GM18502 (cell line): Measurements from ENCODE around the gene ANKZF1.
A peak's percentile ranks its signal among the peaks of the same experiment; 100 is the strongest.

Experiments used
- ATAC-seq: cut with Tn5 transposase; IDR thresholded peaks from one replicate; pipeline ENCODE4 v1.9.1; 2021; ENCODE audit warnings: mild to moderate bottlenecking; ENCODE audit not compliant: unreplicated experiment, poor library complexity

ANKZF1 gene

DNA sequence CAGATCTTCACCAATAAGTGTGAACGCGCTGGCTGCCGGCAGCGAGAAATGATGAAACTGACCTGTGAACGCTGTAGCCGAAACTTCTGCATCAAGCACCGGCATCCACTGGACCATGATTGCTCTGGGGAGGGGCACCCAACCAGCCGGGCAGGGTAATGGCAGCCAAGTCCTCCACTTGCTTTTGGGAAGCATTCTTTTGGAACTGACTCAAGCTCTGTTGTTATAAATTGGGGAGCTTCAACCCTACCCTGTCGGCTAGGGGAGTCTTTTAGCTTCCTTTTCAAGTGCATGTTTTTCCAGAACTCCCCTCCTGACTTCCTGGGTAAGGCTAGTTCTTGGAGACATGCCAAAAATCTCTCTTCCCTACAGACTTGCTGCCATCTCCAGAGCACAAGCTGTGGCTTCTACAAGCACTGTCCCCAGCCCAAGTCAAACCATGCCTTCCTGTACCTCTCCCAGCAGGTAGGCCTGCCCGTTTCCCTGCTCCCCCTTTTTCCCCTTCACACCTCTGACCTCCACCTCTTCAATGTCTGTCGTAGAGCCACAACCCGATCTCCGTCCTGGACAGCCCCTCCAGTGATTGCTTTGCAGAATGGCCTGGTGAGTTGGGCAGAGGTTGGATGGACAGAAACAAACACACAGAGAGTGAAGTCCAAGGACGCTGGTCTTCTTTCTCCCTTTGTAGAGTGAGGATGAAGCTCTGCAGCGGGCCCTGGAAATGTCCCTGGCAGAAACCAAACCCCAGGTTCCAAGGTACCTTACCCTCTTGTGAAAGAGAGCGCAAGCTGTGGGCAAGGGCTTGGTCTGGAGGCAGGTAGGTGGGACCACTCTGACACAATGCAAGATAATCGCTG is 21.5 kb upstream of the ANKZF1 start:
- ATAC-seq, result no peak

DNA sequence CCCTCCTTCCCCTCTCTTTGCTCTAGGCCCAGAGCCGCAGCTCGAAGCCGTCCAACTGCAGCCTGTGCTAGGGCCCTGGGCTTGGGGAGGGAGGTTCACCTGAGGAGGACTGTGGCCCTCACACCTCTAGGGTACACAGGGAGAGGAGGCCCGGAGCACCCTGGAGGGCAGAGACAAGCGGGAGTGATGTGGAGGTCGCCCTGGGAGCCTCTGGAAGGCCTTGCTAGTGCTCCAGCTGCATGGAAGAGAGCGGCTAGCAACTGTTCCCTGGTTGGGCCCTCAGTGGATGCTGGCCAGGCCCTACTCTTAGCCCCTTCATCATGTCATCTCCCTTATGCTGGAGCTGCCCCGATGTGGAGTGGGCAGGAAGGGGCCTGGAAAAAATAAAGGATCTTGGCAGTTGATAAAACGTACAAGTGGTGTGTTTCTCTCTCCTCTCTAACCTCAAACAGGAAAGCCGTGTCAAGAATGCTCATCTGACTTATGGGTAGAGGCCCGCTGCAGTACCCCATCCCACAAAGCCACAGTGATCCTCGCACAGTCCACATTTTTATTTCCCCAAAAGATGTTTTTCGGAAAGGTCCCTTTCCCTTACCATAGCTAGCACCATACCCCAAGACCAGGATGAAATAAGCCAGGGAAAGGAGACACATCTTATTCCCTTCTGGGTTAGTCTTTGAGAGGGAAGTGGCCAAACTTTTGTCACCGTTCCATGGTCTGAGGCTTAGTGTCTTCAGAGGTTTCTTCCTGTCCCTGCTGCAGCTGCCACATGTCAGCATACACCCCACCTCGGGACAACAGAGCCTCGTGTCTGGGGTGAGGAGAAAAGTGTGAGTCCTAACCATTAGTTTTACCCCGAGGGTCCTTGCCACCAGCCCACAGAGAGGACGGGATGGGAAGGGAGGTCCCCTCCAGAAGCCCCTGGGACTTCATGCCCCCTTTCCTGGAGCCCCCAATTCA is 20.1 kb upstream of the ANKZF1 start:
- no peak for ATAC-seq

DNA sequence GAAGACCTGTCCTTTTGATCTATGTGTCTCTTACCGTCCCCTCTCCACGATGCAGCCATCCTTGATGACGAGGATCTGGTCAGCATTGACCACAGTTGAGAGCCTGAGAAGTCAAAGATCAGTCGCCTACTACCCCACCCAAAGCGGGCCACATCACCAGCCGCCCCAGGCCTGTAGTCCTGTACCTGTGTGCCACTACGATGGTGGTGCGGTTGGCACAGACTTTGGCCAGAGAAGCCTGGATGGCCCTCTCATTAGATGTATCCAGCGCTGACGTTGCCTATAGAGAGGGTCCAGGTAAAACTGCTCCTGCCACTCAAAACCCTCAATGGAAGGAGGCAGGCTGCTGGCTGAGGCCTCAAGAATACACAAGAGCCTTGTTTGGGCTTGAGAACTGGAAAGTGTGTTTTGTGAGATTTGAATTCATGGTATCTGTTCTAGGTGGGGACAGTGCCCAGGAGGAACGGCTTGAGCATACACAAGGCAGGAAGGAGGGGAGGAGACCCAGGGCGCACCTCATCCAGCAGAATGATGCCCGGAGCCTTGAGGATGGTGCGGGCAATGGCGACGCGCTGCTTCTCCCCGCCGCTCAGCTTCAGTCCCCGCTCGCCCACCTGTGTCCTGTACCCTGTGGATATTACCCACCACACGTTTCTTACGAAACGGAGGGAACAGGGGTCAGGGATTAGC is 19.3 kb upstream of the ANKZF1 start:
- no peak for ATAC-seq

DNA sequence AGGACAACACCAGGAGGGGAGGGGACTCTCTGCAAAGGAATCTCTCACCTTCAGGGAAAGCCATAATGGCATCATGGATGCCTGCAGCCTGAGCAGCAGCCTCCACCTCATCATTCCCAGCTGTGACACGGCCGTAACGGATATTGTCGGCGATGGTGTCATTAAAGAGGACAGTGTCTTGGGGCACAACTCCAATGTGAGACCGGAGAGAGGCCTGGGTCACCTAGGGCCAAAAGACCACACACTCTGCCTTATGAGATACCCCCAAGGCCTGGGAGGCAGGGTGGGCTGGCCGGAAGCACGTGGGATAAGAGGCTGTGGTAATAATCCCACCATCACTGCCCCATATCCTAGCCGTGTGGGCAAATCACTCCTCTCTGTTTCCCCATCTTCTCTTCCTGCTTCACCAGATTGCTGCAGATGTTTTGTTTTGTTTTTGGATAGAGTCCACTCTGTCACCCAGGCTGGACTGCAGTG is 18.7 kb upstream of the ANKZF1 start:
- no peak for ATAC-seq

- no peak for ATAC-seq
Measured at GRCh38 chr2:219213026-219213415, 16.6 kb upstream of the ANKZF1 start.

DNA sequence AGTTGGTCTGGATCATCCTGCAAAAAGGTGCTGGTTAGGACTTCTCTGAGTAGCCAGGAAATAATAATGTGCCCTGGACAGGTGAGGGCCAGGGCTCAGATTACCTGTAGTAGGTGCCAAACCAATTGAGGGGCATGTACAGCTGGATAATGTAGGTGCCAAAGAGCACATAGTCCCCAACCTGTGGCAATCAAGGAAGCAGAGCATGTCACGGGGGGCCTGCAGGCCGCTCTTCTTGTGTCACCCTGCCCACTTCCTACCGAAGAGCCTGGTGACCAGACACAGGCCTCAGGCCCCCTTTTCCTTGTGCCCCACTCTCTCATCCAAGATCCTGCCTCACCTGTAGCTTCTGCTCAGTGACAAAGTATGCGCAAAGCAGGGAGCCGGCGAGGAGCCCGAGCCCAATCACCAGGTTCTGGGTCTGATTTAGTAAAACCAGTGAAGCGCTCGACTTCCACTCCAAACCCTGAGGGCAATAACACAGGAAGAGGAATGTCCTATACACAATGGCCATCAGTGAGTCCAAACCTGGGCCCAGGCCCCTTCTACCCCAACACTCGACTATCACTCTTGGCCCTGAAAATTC is 16.0 kb upstream of the ANKZF1 start:
- no peak for ATAC-seq

DNA sequence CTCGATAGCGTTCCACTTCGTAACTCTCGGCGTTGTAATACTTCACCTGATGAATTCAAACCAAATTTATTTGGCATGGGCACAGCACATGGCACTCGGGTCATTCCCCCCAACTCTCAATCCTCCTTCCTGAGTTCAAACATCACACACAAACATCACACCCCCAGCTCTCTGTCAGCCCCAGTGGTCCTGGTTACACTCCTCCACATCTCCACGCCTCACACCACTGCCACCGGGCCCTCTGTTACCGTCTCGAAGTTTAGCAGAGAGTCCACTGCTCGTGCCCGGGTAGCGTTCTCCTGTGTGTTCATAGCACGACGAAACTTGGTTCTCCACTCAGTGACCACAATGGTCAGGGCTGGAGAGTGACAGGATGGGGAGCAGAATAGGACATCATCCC is 15.5 kb upstream of the ANKZF1 start:
- ATAC-seq, result no peak

DNA sequence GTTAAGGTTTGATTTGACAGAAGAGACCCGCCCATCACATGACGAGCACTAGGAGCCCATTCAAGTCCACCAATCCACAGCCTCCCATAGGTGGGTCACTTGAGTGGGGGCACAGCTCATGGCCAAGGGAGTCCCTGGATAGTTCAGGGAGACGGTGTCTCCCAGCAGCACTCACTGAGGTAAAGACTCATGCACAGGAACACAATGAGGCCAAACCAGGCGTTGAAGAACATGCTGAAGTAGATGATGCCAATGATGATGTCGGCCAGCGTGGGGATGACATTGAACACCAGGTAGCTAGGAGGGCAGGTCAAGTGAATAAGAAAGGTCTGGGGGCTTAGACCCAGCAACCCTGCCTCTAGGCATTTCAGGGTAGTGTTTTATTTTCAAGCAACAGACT is 14.8 kb upstream of the ANKZF1 start:
- no peak for ATAC-seq

DNA sequence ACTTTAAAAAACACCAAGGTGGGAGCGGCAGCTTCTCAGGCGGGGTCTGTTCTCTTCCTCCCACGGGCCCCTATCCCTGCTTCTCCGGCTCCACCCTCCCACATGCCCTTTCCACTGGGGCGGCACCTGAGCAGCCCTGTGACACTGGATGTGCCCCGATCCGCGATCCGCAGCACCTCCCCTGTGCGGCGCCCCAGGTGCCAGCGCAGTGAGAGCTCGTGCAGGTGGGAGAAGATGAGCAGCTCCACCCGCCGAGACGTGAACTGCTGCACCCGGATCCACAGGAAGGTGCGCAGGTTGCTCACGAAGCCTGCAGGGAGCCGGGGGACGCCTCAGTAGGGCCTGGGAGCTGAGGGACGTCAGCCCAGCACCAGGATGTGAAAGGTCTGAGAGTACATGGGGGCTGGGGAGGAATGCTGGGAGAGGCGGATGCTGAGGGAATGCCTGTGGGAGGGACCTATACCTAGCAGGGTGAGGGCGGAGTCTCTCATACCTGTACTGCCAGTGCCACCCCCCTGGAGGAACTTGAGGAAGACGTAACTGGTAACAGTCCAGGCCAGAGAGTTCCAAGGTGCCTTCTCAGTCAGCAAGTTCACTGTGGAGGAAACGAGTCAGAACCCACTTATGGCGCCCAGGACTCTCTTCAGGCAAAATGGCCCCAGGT is 13.6 kb upstream of the ANKZF1 start:
- no peak for ATAC-seq

DNA sequence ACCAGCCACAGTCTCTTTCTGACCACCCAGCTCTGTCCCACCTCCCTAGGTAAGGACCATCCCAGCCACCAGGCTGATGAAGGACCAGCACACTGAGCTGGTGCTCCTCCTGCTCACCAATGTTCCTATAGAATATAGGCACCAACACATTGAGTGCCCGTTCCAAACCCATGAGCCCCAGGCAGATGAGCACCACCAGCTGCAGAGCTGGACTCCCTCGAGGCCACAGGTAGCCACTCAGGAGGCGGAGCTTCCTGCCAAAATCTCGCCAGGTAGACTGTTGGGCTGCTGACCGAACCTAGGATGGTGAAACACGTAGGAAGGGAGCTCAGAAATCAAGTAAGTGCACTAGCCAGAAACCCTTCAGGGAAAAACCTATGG is 13.1 kb upstream of the ANKZF1 start:
- no peak for ATAC-seq

DNA sequence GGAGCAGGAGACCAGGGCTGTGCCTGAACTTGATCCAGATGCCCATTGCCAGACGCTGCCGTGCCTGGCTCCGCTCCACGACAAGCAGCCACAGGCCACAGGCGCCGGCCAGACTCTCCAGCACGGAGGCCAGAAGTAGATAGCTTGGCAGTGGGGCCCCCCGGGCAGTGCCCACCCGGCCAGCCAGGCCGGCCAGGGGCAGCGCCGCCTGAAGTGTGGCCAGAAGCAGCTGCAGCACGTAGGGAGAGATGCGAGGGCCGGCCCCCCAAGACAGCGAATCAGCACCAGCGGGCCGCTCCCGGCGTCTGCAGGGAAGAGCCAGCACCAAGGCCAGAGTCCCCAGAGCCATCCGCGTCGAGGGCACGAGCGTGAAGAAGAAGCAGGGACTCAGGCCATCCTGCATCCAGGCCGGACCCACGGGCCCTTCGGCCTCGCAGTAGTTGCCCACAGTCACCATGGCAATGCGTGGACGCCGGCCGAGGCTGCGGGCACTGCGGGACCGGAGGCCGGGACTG is 11.3 kb upstream of the ANKZF1 start:
- peak; percentile 33 for ATAC-seq

DNA sequence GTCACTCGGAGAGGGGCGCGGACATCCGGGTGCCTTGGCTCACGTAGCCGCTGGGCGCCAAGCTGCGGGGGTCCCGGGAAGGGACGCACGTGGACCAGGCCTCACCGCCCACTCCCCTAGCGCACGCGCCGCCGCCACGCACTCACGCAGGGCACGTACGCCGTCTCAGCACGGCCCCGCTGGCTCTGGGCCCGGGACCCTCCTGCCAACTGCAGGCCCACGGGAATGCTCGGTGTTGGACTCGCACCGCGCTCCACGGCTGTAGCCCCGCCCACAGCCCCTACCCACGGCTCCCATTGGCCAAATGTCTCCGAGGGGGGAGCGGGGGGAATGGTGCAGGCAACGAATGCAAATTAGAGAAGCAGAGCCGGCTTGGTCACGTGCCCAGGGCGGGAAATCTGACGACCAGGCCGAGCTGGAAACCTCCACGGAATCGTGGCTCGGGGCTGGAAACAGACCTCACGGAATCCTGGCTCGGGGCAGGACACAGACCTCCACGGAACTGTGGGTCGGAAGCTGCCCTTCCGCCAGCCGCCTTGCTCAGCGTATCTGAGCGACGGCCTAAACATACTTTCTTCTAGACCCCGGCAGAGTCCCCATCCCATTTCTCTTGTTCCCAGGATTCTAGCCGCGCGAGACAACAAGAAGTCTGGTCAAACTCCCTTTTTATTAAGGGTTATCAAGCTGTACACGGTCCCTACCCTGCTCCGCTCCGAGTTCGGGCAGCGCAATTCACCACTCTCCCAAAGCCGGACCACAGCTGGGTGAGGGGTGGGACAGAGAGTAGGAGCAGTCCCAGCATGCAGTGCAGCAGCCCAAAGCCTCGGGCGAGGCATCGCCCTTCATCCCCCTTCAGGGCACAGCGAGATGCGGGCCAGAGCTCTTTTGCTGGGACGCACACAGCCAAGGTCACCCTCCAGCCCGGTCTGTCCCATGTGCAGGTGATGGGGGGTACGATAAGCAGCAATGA is 10.6 kb upstream of the ANKZF1 start, which contains the start of gene ABCB6:
ABCB6 (minus strand) TSS at position 227 of the 970 bp plus-strand sequence. CDS start 285 bp downstream, outside the sequence.
- ATAC-seq, result peak; percentile 82

GRCh38 chr2:219219784-219220532 is 9.6 kb upstream of the ANKZF1 start:
- no peak for ATAC-seq

- ATAC-seq, result no peak
Measured at GRCh38 chr2:219220652-219221402, 8.8 kb upstream of the ANKZF1 start.

DNA sequence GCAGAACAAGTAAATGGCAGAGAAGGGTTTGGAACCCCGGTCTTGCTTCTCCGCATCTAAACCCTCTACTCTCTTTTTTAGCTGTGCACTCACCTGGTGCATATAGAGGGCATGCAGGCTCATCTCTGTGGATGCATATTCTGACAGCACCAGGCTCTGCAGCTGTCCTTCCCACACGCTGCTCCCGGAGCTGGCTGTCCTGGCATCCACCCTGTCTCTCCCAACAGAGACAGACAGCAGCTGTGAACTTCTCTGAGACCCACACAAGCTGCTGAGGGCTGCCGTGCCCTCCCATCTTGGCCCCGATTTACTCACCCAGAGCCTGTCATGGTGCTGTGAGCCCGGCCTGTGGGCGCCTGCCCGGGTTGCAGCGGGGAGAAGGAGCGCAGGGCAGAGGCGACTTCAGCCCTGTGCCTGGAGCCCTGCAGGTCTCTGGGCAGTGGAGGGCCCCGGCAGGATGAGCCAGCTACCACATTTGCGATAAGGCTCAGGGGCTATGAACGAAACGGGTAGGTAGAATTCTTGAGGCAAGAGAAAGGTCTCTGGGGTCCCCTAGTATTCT is 7.6 kb upstream of the ANKZF1 start:
- no peak for ATAC-seq

DNA sequence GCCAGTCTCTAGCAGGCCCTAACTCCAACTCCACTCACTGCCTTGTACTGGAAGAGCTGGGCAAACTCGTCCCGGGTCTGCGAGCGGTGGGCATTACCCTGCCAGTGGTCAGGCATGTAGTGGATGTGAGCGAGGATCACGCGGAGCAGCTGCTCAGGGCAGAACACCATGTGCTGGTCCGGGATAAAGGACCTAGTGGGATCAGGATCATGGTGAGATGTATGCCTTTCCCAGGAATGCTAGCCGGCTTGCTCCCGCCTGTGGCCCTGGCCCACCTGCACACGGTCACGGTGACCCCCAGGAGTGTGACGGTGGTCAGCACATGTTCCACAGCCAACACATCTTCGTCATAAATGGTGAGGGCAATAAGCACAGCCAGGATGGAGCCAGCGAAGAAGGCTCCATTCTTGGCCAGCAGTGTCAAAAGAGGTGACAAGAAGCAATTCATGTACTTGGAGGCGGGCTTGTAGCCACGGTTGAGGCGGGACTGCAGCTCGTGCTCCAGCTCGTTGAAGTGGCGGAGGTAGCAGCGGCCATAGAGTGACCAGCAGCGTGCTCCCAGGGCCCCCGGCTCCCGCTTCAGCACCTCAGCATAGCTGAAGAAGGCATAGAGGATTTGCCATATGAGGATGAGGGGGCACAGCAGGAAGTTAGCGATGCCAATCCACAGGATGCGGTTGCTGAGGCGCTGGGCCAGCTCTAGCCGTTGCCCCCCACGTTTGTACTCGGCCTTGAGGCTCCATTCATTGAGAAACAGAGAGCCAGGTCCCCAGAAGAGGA is 5.6 kb upstream of the ANKZF1 start:
- no peak for ATAC-seq
